Measurements from ENCODE around the gene TMEM119.

TMEM119 gene

DNA sequence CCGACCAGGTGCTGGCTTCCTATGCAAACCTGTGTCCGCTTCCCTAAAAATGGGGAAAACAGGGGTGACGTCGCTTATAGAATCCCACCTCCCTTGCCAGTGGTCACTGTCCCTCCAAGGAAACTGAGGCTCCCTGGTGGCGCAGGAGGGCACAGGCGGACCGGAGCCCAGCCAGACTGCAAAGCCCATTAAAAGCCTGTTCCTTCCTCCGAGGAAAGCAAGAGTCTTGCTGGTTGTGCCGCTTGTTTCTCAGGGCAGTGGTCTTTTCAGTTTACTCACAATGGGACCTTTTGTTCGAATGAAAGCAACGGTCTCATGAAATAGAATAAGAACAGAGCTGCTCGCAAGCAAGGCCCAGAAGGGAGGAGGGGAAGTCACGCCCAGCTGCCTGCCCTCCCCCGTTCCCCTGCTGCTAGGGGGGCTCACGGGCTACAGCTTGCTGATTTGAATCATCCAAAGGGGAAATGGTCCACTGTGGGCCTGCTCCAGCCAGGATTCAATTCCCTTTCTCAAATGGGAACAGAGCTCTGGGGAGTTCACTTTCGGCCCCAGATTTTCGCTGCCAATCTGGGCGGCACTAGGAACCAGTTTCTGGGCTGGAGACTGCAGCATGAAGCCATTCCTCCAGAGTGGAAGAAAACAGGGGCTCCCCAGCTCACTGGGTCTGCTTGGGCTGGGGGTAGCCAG lies 40.4 kb upstream of the TMEM119 start:
- TF ChIP-seq CTCF (IDR thresholded peaks at IDR 0.05; ENCODE audit: low read length, missing control alignments): no peak
- no peak overlapping the region for H3K4me3 ChIP-seq (replicated peaks; ENCODE audit: low read depth, low read length)
- no peak for DNase-seq (ENCODE audit: low read depth)

DNA sequence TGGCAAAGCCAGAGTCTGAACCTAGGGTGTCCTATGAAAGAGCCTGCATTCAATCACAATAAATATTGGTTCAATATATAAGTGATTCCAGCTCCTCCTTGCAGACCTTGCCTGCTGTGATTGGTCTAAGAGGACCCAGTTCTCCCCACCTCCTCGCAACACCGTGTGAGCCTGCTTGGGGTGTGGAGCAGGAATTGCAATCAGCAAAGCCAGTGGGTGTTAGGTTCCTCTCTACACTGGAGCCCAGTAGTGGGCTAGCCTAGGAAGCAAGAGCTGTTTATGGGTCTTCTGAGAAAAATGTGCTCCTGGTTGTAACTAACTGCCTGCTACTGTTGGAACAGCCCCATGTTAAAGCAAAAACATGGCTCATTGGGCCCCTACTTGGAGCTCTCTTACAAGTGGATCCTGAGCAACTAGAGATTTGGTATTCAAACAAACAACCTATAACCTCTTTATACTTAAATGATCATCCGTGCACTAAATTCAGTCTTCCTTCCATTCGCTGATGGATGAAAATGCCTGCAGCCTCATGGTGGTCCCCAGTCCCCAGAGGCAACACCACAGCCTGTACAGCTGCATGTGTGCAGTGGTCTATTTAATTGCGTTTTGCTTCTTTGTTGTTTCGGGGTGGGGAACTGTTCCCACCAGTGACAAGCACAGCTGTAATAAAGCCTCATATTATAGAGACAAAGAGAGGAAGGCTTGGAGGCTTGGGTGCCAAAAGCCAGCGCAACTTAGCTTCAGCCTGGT lies 39.5 kb upstream of the TMEM119 start:
- no peak overlapping the region for H3K4me3 ChIP-seq (replicated peaks; ENCODE audit: low read depth, low read length)
- no peak for DNase-seq (ENCODE audit: low read depth)
- TF ChIP-seq CTCF (IDR thresholded peaks at IDR 0.05; ENCODE audit: low read length, missing control alignments): no peak

DNA sequence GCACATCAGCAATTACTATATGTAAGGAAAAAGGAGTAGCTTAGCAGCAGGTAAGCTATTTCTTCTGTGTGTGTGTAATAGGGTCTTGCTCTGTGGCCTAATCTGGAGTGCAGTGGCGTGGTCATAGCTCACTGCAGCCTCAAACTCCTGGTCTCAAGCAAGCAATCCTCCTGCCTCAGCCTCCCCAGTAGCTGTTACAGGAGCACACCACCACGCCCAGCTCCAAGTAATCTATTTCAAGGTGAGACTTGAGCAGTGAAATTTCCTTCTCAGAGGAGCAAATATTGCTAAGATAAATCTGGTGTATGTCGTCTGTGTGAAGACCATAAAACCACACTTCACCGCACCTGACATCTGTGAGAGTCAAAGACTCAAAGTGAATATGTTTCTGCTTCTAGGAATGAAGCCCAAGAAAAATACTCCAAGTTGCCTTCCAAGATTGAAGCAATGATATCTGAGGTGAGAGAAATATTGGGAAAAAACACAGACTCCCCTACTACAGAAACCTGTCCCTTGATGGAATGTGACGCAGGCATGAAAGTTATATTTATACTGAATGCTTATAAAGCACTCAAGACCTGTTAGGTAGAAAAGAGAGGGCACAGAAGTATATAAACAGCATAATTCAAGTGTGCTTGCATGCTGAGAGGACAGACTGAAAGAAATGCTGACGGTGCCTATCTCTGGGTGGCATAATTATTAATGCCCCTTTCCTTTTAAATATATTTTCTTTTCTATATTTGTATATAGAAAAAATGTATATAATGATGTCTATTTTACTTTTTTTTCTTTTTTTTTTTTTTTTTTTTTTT lies 38.3 kb upstream of the TMEM119 start:
- DNase-seq (ENCODE audit: low read depth): no peak
- TF ChIP-seq CTCF (IDR thresholded peaks at IDR 0.05; ENCODE audit: low read length, missing control alignments): no peak
- no peak overlapping the region for H3K4me3 ChIP-seq (replicated peaks; ENCODE audit: low read depth, low read length)

GRCh38 chr12:108635201-108635996 lies 37.5 kb upstream of the TMEM119 start:
- TF ChIP-seq CTCF (IDR thresholded peaks at IDR 0.05; ENCODE audit: low read length, missing control alignments): no peak

DNA sequence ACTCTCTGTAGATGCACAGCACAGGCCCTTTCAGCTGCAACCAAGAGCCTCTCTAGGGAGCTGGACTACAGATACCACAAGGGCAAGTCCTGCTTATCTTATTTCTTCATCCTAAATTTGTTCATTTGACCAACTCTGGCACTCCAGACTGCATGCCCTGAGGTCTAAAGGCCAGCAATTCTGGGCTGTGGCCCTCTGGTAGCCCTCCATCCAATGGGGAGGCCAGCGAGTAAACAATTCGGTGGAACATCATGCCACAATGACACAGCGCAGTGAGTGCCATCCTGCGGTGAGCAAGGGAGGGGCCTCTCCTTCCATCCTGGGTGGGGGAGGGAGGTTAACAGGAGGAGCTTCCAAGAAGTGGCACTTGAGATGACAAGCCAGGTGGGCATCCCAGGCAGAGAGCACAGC lies 36.5 kb upstream of the TMEM119 start:
- no peak for DNase-seq (ENCODE audit: low read depth)
- no peak overlapping the region for H3K4me3 ChIP-seq (replicated peaks; ENCODE audit: low read depth, low read length)
- TF ChIP-seq CTCF (IDR thresholded peaks at IDR 0.05; ENCODE audit: low read length, missing control alignments): no peak

More at GRCh38 chr12:108635201-108635996, 37.5 kb upstream of the TMEM119 start:
- no peak for DNase-seq (ENCODE audit: low read depth)
- no peak overlapping the region for H3K4me3 ChIP-seq (replicated peaks; ENCODE audit: low read depth, low read length)

- no peak within 1 kb of the TSS for H3K4me3 ChIP-seq (replicated peaks; ENCODE audit: low read depth, low read length)
- no peak for TF ChIP-seq CTCF (IDR thresholded peaks at IDR 0.05; ENCODE audit: low read length, missing control alignments)
- DNase-seq (ENCODE audit: low read depth): no peak
Observed at GRCh38 chr12:108633534-108634248, 35.8 kb upstream of the TMEM119 start, which contains the start of gene SELPLG. TSS of gene SELPLG (minus strand) at chr12:108633894. CDS start at chr12:108624307, 9,587 bp downstream.

Data from fibroblast of pulmonary artery (primary cell).